Ovary (tissue), 3 donors: ENCODE measurements around the gene DHRS4L2.
"Not testable (repeated sequence)": the region's sequence is repeated elsewhere in the genome, so short reads cannot be mapped to it uniquely, and the experiment has no call there.

Experiments used
- EP300 ChIP-seq: sonication (generic); formaldehyde crosslinking; IDR thresholded peaks from one replicate; pipeline ENCODE4 v1.6.1; 2017; ENCODE audit warnings: antibody characterized with exemption
- POLR2A ChIP-seq: fragments of 450-650 bp; IDR thresholded peaks from one replicate; pipeline ENCODE4 v1.6.1; 2017; ENCODE audit warnings: antibody characterized with exemption, mild to moderate bottlenecking, moderate library complexity
- TF ChIP-seq, protein P1 (sequence below), 3 donors: fragments of 450-650 bp in 2 of 3; fragments of 200-600 bp in 1 of 3; IDR thresholded peaks; one replicate each; pipeline versions ENCODE4 v1.5.1 to v1.8.0; 2016 to 2022; ENCODE audit warnings: antibody characterized with exemption in 3 of 3, mild to moderate bottlenecking in 1 of 3
- donor health status: DM: no; HTN: no; CAD: no.

- TF ChIP-seq EP300, POLR2A: not testable (repeated sequence)
- TF ChIP-seq, protein P1, sequence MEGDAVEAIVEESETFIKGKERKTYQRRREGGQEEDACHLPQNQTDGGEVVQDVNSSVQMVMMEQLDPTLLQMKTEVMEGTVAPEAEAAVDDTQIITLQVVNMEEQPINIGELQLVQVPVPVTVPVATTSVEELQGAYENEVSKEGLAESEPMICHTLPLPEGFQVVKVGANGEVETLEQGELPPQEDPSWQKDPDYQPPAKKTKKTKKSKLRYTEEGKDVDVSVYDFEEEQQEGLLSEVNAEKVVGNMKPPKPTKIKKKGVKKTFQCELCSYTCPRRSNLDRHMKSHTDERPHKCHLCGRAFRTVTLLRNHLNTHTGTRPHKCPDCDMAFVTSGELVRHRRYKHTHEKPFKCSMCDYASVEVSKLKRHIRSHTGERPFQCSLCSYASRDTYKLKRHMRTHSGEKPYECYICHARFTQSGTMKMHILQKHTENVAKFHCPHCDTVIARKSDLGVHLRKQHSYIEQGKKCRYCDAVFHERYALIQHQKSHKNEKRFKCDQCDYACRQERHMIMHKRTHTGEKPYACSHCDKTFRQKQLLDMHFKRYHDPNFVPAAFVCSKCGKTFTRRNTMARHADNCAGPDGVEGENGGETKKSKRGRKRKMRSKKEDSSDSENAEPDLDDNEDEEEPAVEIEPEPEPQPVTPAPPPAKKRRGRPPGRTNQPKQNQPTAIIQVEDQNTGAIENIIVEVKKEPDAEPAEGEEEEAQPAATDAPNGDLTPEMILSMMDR (IDR thresholded peaks at IDR 0.05) = not testable (repeated sequence)
Measured at GRCh38 chr14:24012726-24013273, 24.1 kb downstream of the DHRS4L2 start.
